PC-9 (cell line): ENCODE measurements around the gene GPRIN3.

Experiments
- CTCF ChIP-seq: fragments of 200-600 bp; sonication (generic); conservative IDR thresholded peaks from 2 replicates; pipeline ENCODE4 v1.6.1; 2017; ENCODE audit warnings: mixed run types, antibody characterized with exemption, mild to moderate bottlenecking, moderate library complexity
- EZH2 ChIP-seq: fragments of 200-600 bp; sonication (generic); IDR thresholded peaks from 2 replicates; pipeline ENCODE4 v1.8.0; 2017; ENCODE audit warnings: antibody characterized with exemption, low read depth

DNA sequence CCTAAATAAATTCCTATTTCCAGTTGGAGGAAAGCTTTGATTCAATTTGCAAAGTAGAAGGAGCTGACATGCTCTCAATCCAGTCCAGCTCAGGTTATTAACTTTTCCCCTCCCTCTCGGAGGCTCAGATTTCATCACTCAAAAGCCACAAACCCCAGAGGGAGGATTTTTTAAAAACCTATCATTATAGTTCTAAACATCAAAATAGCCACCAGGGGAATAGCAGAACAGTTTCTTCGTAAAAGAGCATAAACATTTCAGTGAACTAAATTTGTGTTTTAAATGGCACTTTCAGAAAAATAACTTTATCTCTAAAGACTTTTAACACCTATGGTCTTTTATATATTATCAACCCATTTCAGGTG, 8.8 kb downstream of the GPRIN3 start:
- no peak for TF ChIP-seq CTCF
- no peak for TF ChIP-seq EZH2
